Naive thymus-derived CD4-positive, alpha-beta T cell (primary cell): Measurements from ENCODE around the gene APEH. TPM values are rescaled to one million over a fixed set of nuclear protein-coding genes. Genes with fewer than 3 reads are reported as not detected.

Experiments used
- ATAC-seq: fragments of 150-1000 bp; cut with Tn5 transposase; 2 replicates; pipeline ENCODE4 v1.10.0; 2021; ENCODE audit warnings: mild to moderate bottlenecking, moderate library complexity
- CTCF ChIA-PET: fragments of 350-600 bp; sonication (Branson Sonifier 250); formaldehyde crosslinking; loops from one replicate; lab custom pipeline; 2021; ENCODE audit warnings: antibody characterized with exemption; lab: Charles Lee
- POLR2A ChIA-PET: fragments of 350-600 bp; sonication (Branson Sonifier 250); formaldehyde crosslinking; loops from one replicate; lab custom pipeline; 2021; ENCODE audit warnings: antibody characterized with exemption, inconsistent platforms; lab: Charles Lee
- DNase-seq, 9 donors: peaks; one replicate each; pipeline versions ENCODE4 v3.0.0 to v3.0.0-alpha.2; 2020 to 2022; ENCODE audit warnings: mixed read lengths in 1 of 9
- H3K27ac ChIP-seq: one replicate; pipeline ENCODE4 v1.7.0; 2013; ENCODE audit warnings: mild to moderate bottlenecking, low read depth, low read length, moderate library complexity
- H3K27me3 ChIP-seq, 2 donors: one replicate each; pipeline ENCODE4 v1.7.0; 2013; ENCODE audit warnings: low read length in 2 of 2, mild to moderate bottlenecking in 2 of 2, moderate library complexity in 2 of 2; ENCODE audit not compliant: control insufficient read depth in 2 of 2, insufficient read depth in 2 of 2
- H3K36me3 ChIP-seq, 3 experiments: 1 replicate in 2 of 3; 2 replicates in 1 of 3; pipeline ENCODE4 v1.7.0; 2013; ENCODE audit warnings: low read length in 3 of 3, mild to moderate bottlenecking in 3 of 3, moderate library complexity in 1 of 3; ENCODE audit not compliant: insufficient read depth in 3 of 3, control insufficient read depth in 2 of 3
- H3K4me1 ChIP-seq, 2 donors: one replicate each; pipeline ENCODE4 v1.7.0; 2013; ENCODE audit warnings: low read length in 2 of 2, mild to moderate bottlenecking in 2 of 2, moderate library complexity in 1 of 2; ENCODE audit not compliant: control insufficient read depth in 2 of 2, insufficient read depth in 2 of 2
- H3K4me3 ChIP-seq: 2 replicates; pipeline ENCODE4 v1.7.0; 2013; ENCODE audit warnings: mild to moderate bottlenecking, low read length
- H3K9me3 ChIP-seq, 3 experiments: 1 replicate in 2 of 3; 2 replicates in 1 of 3; pipeline ENCODE4 v1.7.0; 2013; ENCODE audit warnings: low read length in 3 of 3; ENCODE audit not compliant: control insufficient read depth in 2 of 3
- H3K27ac Mint-ChIP-seq, 9 donors: one replicate each; pipeline ENCODE4 v1.8.0; 2020 to 2022; ENCODE audit warnings: mixed read lengths in 9 of 9, mild to moderate bottlenecking in 8 of 9, moderate library complexity in 5 of 9, inconsistent platforms in 2 of 9
- H3K27me3 Mint-ChIP-seq, 5 donors: one replicate each; pipeline ENCODE4 v1.8.0; 2021 to 2022; ENCODE audit warnings: mixed read lengths in 5 of 5, mild to moderate bottlenecking in 1 of 5
- H3K36me3 Mint-ChIP-seq, 5 donors: one replicate each; pipeline ENCODE4 v1.8.0; 2020 to 2022; ENCODE audit warnings: mixed read lengths in 5 of 5, mild to moderate bottlenecking in 3 of 5, inconsistent platforms in 1 of 5
- H3K4me1 Mint-ChIP-seq, 7 donors: one replicate each; pipeline ENCODE4 v1.8.0; 2020 to 2022; ENCODE audit warnings: mixed read lengths in 7 of 7, mild to moderate bottlenecking in 3 of 7, inconsistent platforms in 1 of 7
- H3K4me3 Mint-ChIP-seq, 10 donors: one replicate each; pipeline ENCODE4 v1.8.0; 2020 to 2022; ENCODE audit warnings: mild to moderate bottlenecking in 10 of 10, mixed read lengths in 10 of 10, moderate library complexity in 6 of 10, inconsistent platforms in 2 of 10
- H3K9me3 Mint-ChIP-seq, 11 donors: one replicate each; pipeline ENCODE4 v1.8.0; 2020 to 2022; ENCODE audit warnings: mixed read lengths in 11 of 11, mild to moderate bottlenecking in 4 of 11, inconsistent platforms in 1 of 11, moderate library complexity in 1 of 11
- intact Hi-C, 2 donors: fragments of 100-400 bp; cut with micrococcal nuclease; formaldehyde crosslinking; loops; one replicate each; pipeline ENCODE4 v1.15.1; 2023
- polyA plus RNA-seq, 2 donors: library from polyadenylated mRNA; unstranded; fragments of 300-500 nt; fragmentation: Illumina TruSeq; gene quantifications; one replicate each; pipeline ENCODE4 v1.2.3, GENCODE V29; 2021
- total RNA-seq, 6 experiments: library from RNA in 5 of 6; stranded (reverse) in 5 of 6; gene quantifications; 1 replicate in 5 of 6; 2 replicates in 1 of 6; pipeline ENCODE4 v1.2.3 and lab custom pipeline; 2021 to 2026

Gene APEH
- total and polyA plus RNA-seq, 7 experiments from 2014 or later, result 75.5 to 151 (median 103) TPM

GRCh38 chr3:49715611-49716121 is 41.5 kb downstream of the APEH start:
- Histone ChIP-seq H3K27me3 (no peaks in the 10 kb centered on the region), H3K27ac (no peak overlapping the region), H3K4me1 (peaks cover 7 to 9% of the 10 kb centered on the region in 2 donors), H3K9me3 (no peaks in the 10 kb centered on the region), H3K4me3 (no peak overlapping the region), H3K36me3 (peaks cover 0 to 19% (median 0%) of the 10 kb centered on the region in 3 experiments)
- Mint-ChIP-seq H3K27ac (no peak overlapping the region), H3K4me3 (no peak overlapping the region), H3K4me1 (peaks cover 11 to 33% (median 18%) of the 10 kb centered on the region in 7 donors), H3K36me3 (peaks cover 0 to 4% (median 0%) of the 10 kb centered on the region in 5 donors), H3K9me3 (no peaks in the 10 kb centered on the region), H3K27me3 (no peaks in the 10 kb centered on the region)
- DNase-seq (no peak), ATAC-seq (no peak)
- ChIA-PET POLR2A (no interaction called here), CTCF (no interaction called here)
- intact Hi-C loops, result no loop called here

- Mint-ChIP-seq H3K9me3 (no peaks in the 10 kb centered on the region), H3K27me3 (no peaks in the 10 kb centered on the region), H3K36me3 (peaks cover 0 to 8% (median 0%) of the 10 kb centered on the region in 5 donors), H3K27ac (no peak overlapping the region), H3K4me3 (peak overlapping the region in 1 of 10 donors; percentile 18), H3K4me1 (peaks cover 11 to 36% (median 19%) of the 10 kb centered on the region in 7 donors)
- POLR2A ChIA-PET, result no interaction called here
- Histone ChIP-seq H3K36me3 (peaks cover 0 to 24% (median 0%) of the 10 kb centered on the region in 3 experiments), H3K9me3 (no peaks in the 10 kb centered on the region), H3K4me1 (peaks cover 7 to 9% of the 10 kb centered on the region in 2 donors), H3K4me3 (no peak overlapping the region), H3K27me3 (no peaks in the 10 kb centered on the region), H3K27ac (no peak overlapping the region)
- ATAC-seq, result no peak
- no peak for DNase-seq
- CTCF ChIA-PET, result no interaction called here
- intact Hi-C loops, result no loop called here
Measured at GRCh38 chr3:49716169-49716568, 42.0 kb downstream of the APEH start.

- no peaks in the 10 kb centered on the region for H3K9me3 Mint-ChIP-seq
- no peaks in the 10 kb centered on the region for H3K27me3 Mint-ChIP-seq
- H3K4me3 Mint-ChIP-seq, result no peak overlapping the region
- peaks cover 9 to 38% (median 19%) of the 10 kb centered on the region in 7 donors for H3K4me1 Mint-ChIP-seq
- H3K36me3 Mint-ChIP-seq, result peaks cover 0 to 9% (median 0%) of the 10 kb centered on the region in 5 donors
- Histone ChIP-seq H3K27me3 (no peaks in the 10 kb centered on the region), H3K27ac (no peak overlapping the region), H3K36me3 (peaks cover 0 to 25% (median 0%) of the 10 kb centered on the region in 3 experiments), H3K9me3 (no peaks in the 10 kb centered on the region), H3K4me1 (peaks cover 7 to 9% of the 10 kb centered on the region in 2 donors), H3K4me3 (no peak overlapping the region)
- no peak overlapping the region for H3K27ac Mint-ChIP-seq
- intact Hi-C loops, result no loop called here
- ChIA-PET POLR2A (no interaction called here), CTCF (interaction anchor here (0.5 kb wide), 1 partner anchor 15 kb away, joined by 4 read pairs; no protein-coding TSS in a partner anchor)
- DNase-seq, result no peak
- ATAC-seq, result no peak
Measured at GRCh38 chr3:49716691-49717210, 42.6 kb downstream of the APEH start.

- Histone ChIP-seq H3K4me3 (no peak overlapping the region), H3K9me3 (no peaks in the 10 kb centered on the region), H3K4me1 (peaks cover 7 to 9% of the 10 kb centered on the region in 2 donors), H3K36me3 (peaks cover 0 to 29% (median 0%) of the 10 kb centered on the region in 3 experiments), H3K27ac (no peak overlapping the region), H3K27me3 (no peaks in the 10 kb centered on the region)
- peaks cover 11 to 39% (median 20%) of the 10 kb centered on the region in 7 donors for H3K4me1 Mint-ChIP-seq
- no peaks in the 10 kb centered on the region for H3K9me3 Mint-ChIP-seq
- DNase-seq, result no peak
- H3K27me3 Mint-ChIP-seq, result no peaks in the 10 kb centered on the region
- ATAC-seq, result no peak
- POLR2A ChIA-PET, result no interaction called here
- CTCF ChIA-PET, result no interaction called here
- intact Hi-C loops, result no loop called here
- peak overlapping the region in 7 of 10 donors; percentile 14 to 86 (median 41) for H3K4me3 Mint-ChIP-seq
- H3K27ac Mint-ChIP-seq, result no peak overlapping the region
- H3K36me3 Mint-ChIP-seq, result peaks cover 0 to 10% (median 0%) of the 10 kb centered on the region in 5 donors
Measured at GRCh38 chr3:49717211-49717958, 43.2 kb downstream of the APEH start.

GRCh38 chr3:49717959-49718857 is 44.1 kb downstream of the APEH start:
- CTCF ChIA-PET, result interaction anchor here (1.1 kb wide), 1 partner anchor 178 kb away, joined by 4 read pairs; no protein-coding TSS in a partner anchor
- Histone ChIP-seq H3K27me3 (no peaks in the 10 kb centered on the region), H3K9me3 (no peaks in the 10 kb centered on the region), H3K27ac (no peak overlapping the region), H3K4me1 (peaks cover 13 to 17% of the 10 kb centered on the region in 2 donors), H3K4me3 (peak overlapping the region; percentile 85), H3K36me3 (peaks cover 0 to 29% (median 0%) of the 10 kb centered on the region in 3 experiments)
- H3K9me3 Mint-ChIP-seq, result peaks cover 0 to 1% (median 0%) of the 10 kb centered on the region in 11 donors
- no peak for DNase-seq
- H3K27ac Mint-ChIP-seq, result peak overlapping the region in 7 of 9 donors; percentile 23 to 95 (median 79)
- intact Hi-C loops, result no loop called here
- POLR2A ChIA-PET, result interaction anchor here (0.6 to 1.5 kb wide), 6 partner anchors 7 to 100 kb away, joined by 3 to 5 read pairs (median 4); partner anchors contain the start of gene IP6K1
- peaks cover 16 to 41% (median 28%) of the 10 kb centered on the region in 7 donors for H3K4me1 Mint-ChIP-seq
- no peaks in the 10 kb centered on the region for H3K27me3 Mint-ChIP-seq
- H3K4me3 Mint-ChIP-seq, result peak overlapping the region; percentile 86 to 96 (median 91)
- peaks cover 0 to 16% (median 0%) of the 10 kb centered on the region in 5 donors for H3K36me3 Mint-ChIP-seq
- no peak for ATAC-seq

- no peaks in the 10 kb centered on the region for H3K27me3 Mint-ChIP-seq
- intact Hi-C loops, result loop anchor here (1.0 kb wide), 7 partner anchors 16 to 120 kb away; partner anchors contain the start of genes APEH (in 1 of the 2), INKA1 (in 1 of the 2), IP6K1 (in 1 of the 2) and MST1 (in 1 of the 2)
Measured at GRCh38 chr3:49718858-49719213, 44.7 kb downstream of the APEH start.

More at GRCh38 chr3:49718858-49719213, 44.7 kb downstream of the APEH start:
- peaks cover 0 to 3% (median 0%) of the 10 kb centered on the region in 11 donors for H3K9me3 Mint-ChIP-seq
- H3K4me1 Mint-ChIP-seq, result peaks cover 16 to 43% (median 30%) of the 10 kb centered on the region in 7 donors
- POLR2A ChIA-PET, result interaction anchor here (0.6 to 1.5 kb wide), 5 partner anchors 8 to 99 kb away, joined by 3 to 5 read pairs (median 4); partner anchors contain the start of gene IP6K1
- no peak for DNase-seq
- H3K27ac Mint-ChIP-seq, result peak overlapping the region in 8 of 9 donors; percentile 47 to 95 (median 84)
- Histone ChIP-seq H3K27ac (peak overlapping the region; percentile 69), H3K4me3 (peak overlapping the region; percentile 85), H3K27me3 (no peaks in the 10 kb centered on the region), H3K4me1 (peaks cover 13 to 18% of the 10 kb centered on the region in 2 donors), H3K36me3 (peaks cover 0 to 32% (median 0%) of the 10 kb centered on the region in 3 experiments), H3K9me3 (no peaks in the 10 kb centered on the region)
- CTCF ChIA-PET, result interaction anchor here (1.1 kb wide), 1 partner anchor 179 kb away, joined by 4 read pairs; no protein-coding TSS in a partner anchor
- ATAC-seq, result no peak
- peak overlapping the region; percentile 86 to 96 (median 91) for H3K4me3 Mint-ChIP-seq
- peaks cover 0 to 17% (median 0%) of the 10 kb centered on the region in 5 donors for H3K36me3 Mint-ChIP-seq
